Fibroblast of villous mesenchyme (primary cell): ENCODE results near the gene XRCC1. TPM values are rescaled to one million over a fixed set of nuclear protein-coding genes. Genes with fewer than 3 reads are reported as not detected.
"Not testable (repeated sequence)": the region's sequence is repeated elsewhere in the genome, so short reads cannot be mapped to it uniquely, and the experiment has no call there.

Experiments used
- DNase-seq: peaks from one replicate; pipeline ENCODE4 v3.0.0-alpha.2; 2010; ENCODE audit warnings: low read depth
- H3K4me3 ChIP-seq: 2 replicates; pipeline ENCODE4 v1.5.1; 2011; ENCODE audit warnings: low read depth, mild to moderate bottlenecking, low read length
- total RNA-seq: library from RNA; depleted of rRNA; stranded (reverse); fragments of >200 nt; gene quantifications from 2 replicates; pipeline ENCODE4 v1.2.3, GENCODE V29; 2012
- TF ChIP-seq, protein P1 (sequence below): IDR thresholded peaks from 2 replicates; pipeline ENCODE4 v1.5.1; 2012; ENCODE audit warnings: low read depth, mild to moderate bottlenecking, low read length; ENCODE audit not compliant: insufficient read depth

The XRCC1 gene
- total RNA-seq, 1 donor, result 28.9 TPM

- DNase-seq, result no peak
- H3K4me3 ChIP-seq, result no peak overlapping the region
- TF ChIP-seq, protein P1, sequence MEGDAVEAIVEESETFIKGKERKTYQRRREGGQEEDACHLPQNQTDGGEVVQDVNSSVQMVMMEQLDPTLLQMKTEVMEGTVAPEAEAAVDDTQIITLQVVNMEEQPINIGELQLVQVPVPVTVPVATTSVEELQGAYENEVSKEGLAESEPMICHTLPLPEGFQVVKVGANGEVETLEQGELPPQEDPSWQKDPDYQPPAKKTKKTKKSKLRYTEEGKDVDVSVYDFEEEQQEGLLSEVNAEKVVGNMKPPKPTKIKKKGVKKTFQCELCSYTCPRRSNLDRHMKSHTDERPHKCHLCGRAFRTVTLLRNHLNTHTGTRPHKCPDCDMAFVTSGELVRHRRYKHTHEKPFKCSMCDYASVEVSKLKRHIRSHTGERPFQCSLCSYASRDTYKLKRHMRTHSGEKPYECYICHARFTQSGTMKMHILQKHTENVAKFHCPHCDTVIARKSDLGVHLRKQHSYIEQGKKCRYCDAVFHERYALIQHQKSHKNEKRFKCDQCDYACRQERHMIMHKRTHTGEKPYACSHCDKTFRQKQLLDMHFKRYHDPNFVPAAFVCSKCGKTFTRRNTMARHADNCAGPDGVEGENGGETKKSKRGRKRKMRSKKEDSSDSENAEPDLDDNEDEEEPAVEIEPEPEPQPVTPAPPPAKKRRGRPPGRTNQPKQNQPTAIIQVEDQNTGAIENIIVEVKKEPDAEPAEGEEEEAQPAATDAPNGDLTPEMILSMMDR, result no peak
Measured at GRCh38 chr19:43553656-43554055, 21.7 kb downstream of the XRCC1 start.

DNA sequence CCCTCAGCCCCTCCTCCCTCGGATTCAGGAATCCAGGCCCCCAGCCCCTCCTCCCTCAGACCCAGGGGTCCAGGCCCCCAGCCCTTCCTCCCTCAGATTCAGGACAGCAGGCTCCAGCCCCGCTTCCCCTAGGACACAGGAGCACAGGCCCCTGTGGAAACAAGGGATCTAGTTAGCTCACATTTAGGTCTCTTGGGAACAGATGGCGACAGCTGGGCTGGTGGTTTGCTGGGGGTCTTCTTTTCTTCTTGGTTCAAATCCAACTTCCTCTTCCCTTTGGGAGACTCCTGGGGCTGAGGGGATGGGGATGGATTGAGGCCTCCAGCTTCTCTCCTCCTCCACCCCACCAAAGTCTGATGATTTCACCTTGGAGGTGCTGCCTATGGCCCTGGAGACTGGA, 22.7 kb downstream of the XRCC1 start:
- no peak for DNase-seq
- no peak overlapping the region for H3K4me3 ChIP-seq
- TF ChIP-seq, protein P1, result no peak

DNA sequence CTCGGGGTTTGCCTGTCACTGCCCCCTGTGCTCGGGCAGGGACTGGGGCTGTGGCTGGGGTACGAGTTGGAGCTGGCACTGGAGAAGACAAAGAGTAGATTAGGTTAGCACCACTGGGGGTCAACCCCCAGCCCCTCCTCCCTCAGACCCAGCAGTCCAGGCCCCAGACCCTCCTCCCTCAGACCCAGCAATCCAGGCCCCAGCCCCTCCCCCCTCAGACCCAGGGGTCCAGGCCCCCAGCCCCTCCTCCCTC, 23.2 kb downstream of the XRCC1 start:
- no peak for DNase-seq
- TF ChIP-seq, protein P1, result no peak
- no peak overlapping the region for H3K4me3 ChIP-seq

DNA sequence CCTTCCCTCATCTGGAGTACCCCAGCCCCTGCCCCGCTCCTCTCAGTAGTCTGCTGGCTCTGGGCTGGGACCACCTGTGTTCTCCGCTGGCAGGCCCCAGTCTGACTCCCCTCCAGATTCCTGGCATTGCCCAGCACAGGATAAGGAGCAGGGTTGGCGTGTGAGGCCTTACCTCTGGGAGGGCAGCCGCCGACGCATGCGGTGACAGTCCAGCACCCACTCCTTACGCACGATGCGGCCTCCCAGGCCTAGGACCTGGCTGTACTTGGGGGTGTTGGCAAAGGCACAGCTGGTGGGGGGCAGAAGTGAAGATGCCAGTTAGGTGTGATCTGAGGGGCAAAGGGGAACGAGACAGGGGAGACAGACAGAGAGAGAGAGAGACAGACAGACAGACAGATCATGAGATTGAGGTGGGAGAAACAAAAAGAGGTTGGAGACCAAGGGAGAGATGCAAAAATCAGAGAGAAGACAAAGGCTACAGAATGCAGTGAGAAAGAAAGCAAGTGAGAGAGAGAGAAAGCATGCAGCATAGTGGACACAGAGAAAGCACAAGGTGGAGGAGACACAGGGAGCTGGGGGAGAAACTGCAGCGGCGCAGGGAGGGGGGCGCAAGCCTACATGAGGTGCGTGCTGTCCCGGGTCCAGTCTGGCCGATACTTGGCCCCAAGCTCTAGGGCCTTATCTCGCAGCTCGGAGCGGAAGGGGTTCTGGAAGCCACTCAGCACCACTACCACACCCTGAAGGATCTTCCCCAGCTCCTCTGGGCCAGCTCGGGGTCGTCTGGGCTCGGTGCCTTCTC, 23.7 kb downstream of the XRCC1 start:
- H3K4me3 ChIP-seq, result no peak overlapping the region
- TF ChIP-seq, protein P1, result no peak
- DNase-seq, result no peak

DNA sequence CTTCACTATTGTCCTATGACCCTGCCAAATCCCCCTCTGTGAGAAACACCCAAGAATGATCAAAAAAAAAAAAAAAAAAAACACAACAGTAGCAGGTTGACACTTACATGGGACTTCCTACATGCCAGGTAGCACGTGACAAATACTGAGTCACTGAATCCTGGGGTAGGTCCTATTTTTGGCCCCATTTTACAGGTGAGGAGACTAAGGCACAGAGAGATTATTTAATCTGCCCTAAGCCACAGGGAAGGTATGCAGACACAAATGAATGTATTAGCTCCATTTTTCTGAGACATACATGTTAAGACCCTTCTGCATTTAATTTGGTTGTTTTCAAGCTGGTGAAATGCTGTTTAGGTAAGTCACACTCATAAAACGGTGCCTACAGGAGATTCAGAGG, 26.6 kb downstream of the XRCC1 start:
- TF ChIP-seq, protein P1, result no peak
- DNase-seq, result no peak
- H3K4me3 ChIP-seq, result no peak overlapping the region

GRCh38 chr19:43547926-43548325, 27.4 kb downstream of the XRCC1 start:
- H3K4me3 ChIP-seq, DNase-seq: not testable (repeated sequence)

- DNase-seq, result no peak
- TF ChIP-seq, protein P1, result no peak
- H3K4me3 ChIP-seq, result no peak overlapping the region
Measured at GRCh38 chr19:43546581-43546980, 28.7 kb downstream of the XRCC1 start.
